Measurements from ENCODE around the gene FRMD4A.
"Not testable (repeated sequence)": the region's sequence is repeated elsewhere in the genome, so short reads cannot be mapped to it uniquely, and the experiment has no call there.

The FRMD4A gene

DNA sequence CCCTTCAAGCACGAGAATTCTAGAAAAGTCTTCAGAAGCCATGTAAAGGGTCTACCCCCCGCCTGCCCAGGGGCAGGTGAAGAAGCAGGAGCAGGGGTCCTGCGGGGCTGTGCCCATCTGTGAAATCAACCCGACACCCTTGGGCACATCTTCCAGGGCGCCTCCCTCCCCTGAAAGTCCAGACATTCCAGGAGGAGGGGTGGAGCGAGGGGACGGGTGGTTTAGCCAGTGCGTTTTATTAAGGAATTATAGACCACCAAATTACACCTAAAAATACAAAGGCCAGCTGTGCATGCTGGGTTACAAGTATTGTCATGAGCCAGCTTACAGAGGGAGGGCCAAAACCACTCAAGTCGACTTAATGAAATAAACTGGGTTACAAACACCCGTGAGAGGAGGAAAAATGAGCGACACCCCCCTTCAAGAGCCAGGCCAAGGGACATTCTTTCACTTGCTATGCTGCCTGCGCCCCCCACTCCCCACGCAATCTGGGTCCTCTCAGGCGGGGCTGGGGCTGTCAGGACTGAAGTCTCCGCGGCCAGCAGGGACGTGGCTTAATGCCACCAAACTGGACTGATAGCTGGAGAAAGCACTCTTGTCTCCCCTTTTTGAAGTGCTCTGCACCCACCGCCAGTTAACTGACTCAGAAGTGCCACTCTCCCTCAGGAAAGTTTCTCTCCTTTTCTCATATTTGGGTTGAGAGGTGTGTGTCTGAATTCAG, 360.3 kb downstream of the FRMD4A start:
- no peak for ATAC-seq

DNA sequence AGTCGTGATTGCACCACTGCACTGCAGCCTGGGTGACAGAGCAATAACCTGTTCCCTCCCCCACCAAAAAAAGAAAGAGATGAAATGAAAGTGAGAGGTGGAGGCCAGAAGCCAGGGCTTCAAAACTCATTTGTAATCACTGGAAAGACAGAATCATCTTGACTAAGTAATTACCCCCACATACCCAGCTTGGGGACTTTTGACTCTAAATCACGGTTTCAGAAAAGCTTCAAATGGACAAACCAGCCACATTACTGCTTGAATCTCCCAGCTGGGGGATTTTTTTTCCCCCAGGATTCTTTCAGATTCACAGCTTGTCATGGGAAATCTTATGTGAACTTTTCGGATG, 361.0 kb downstream of the FRMD4A start:
- ATAC-seq = peak; percentile 48 to 71

DNA sequence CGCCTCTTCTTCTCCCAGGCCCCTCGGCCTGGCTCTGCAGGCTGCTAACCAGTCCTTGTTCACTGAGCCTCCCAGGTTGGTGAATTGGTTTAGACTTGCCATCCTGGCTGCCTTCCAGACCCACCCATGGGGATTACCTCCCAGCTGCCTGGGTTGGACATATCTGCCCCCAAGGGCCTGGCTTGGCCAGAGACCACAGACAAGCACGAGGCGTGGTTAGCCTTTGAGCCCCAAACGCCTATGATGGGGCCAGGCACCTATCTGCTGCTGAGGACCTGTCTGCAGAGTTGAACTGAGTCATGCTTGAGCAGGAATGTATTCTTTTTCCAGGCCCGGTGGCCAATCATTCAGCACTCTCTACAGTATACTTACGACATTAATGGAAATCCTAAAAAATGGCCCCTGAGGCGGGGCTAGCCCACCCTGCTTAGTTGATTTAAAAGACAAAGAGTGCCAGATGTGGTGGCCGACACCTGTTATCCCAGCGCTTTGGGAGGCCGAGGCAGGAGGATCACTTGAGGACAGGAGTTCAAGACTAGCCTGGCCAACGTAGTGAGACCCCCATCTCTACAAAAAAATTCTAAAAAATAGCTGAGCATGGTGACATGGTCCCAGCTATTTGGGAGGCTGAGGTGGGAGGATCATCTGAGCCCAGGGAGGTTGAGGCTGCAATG, 361.5 kb downstream of the FRMD4A start:
- no peak for ATAC-seq

DNA sequence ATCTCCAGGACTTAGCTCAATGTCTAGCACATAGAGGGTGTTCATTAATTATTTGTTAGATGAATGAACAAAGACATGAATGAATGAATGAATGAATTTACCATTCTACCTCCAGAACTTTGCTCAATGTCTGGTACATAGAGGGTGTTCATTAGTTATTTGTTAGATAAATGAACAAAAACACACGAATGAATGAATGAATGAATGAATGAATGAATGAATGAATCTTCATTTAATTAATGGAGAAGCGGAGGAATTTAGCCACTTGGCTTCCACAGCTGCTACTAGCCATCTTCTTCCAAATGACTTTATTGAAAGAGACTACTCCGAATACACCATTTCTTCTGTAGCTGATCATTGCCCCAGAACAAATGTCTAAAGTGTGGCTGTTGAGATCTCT, 368.9 kb downstream of the FRMD4A start:
- no peak for ATAC-seq

DNA sequence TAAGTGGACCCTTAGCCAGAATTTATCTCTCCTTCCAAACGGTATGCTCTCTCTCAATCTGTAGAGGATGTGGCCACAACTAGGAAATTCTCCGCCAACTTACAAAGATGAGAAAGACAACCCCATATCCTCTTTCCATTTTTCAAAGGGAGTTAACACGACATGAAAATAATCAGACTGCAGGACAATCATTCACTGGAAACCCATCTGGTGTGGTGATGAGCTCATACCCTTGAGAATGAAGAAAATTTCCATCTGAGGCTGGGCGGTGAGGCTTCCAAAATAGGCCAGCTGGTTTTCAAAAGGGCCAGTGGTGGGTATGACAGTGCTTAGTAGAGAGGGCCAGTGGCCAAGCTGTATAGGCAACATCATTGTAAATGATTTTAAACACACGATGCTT, 369.6 kb downstream of the FRMD4A start:
- ATAC-seq = no peak

DNA sequence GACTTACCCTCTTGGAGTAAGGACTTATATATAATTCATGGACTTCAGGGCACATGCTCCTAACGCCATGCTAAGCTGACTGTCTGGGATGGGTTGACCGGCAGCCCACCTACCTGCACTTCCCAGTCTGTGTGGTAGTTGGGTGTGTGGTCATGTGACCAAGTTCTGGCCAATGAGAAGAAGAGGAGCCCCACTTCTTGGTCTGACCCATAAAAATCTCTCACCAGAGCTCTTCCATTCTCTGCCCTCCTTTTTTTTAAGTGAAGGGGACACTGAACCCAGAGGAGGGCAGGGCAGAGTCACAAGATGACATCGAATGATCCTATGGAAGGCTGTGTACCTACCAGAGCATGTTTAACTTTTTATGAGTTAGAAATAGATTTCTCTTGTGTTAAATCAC, 370.1 kb downstream of the FRMD4A start:
- ATAC-seq = no peak

DNA sequence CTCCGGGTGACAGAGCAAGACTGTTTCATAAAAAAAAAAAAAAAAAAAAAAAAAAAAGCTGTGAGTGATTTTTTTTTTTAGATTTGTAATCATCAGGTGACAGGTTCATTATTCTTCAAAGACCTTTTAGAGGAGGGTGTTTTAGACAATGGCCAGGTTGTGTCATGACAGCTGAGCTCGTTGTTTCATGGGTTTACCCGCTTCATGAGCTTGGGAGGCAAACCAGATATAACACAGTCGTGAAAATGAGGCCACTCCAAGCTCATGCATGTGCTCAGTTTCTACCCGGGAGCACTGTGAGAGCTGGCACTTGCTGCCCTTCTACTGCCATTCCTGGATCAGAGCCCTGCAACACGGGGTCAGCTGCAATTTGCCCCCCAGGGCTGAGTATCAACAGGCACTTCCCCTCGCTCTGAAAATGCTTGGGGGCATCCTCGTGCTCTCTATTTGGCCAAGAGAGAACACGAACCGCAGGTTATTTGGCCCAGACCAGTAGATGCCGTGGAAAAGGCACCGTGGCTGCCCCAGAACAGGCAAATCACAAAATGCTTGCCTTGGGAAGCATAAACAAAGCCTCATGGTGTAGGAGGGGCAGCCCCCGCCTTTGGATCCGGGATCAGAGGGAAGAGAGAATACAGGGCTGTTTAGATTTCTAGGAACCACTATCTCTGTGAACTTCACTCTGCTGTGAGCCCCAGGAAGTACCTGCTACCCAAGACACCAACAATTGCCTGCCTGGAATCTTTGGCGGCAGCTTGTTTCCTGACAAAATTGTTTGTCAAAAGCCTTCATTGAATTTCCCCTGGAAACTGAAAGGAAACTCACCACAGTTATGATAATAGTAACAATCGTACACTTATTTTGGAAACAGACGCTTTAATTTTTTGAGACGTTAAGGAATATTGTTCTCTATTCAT, 371.0 kb downstream of the FRMD4A start:
- ATAC-seq = no peak

DNA sequence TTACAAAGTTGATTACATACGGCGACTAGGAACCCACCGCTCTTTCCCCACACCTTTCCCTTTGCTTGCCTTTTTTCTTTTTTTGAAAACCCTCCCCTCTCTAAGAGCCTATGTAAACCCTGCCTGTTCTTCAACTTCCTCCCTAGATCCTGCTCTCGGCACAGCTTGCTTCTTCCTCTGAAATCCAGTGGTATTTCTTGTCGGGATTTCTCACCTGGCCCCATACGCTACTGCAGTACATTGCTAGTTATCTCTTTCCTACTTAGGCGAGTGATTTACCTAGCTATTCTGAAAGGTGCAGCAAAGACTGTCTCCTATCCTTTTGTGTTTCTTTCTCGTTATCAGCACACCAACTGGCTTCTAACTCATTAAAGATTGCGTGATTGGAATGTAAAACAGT, 372.9 kb downstream of the FRMD4A start:
- no peak for ATAC-seq

DNA sequence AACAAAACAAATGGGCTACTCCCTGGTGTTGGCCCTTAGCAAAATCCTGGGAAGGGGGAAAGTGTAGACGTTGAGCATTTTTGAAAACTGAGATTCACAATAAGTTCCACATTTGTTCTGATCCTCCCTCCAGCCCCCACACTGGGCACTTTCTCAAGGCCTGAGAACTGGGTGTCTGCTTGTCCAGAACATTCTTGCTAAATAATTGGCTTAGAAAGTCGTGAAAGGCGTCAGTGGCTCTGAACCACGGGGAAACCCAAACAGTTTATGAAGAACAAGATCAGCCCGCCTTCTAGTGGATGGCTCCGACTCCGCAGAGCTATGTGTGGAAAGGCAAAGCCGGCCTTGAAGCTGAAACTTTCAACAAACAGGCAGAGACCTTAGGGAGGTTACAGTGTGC, 373.9 kb downstream of the FRMD4A start:
- ATAC-seq = no peak

DNA sequence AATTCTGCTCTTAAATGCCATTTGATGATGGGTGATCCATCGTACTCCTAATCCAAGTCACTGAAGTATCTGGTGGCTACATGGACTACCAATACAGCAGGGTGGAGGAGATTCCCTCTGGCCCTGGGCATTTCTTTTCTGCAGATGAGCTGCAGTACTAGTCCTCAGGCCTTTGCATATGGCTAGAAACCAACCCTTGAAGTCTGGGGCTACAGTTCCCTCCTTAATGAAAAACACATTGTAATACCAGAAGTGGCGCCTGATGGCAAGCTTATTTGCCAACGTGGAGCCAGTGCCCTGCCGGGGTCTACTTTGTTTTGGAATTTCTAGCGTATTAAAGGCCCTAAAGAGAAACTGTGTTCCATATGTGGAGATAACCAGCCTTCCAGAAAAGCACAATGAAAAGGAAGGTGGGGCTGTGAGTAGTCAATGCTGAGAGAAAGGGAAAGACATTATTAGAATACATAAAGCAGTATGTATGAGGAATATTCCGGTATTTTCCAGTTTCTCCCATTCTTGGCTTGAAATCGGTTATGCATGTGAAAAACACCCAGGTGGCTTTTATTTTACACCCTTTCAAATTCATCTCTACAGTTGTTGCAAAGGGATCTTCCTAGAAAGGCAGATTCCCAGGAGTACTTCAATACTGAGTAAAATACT, 375.2 kb downstream of the FRMD4A start:
- no peak for ATAC-seq

DNA sequence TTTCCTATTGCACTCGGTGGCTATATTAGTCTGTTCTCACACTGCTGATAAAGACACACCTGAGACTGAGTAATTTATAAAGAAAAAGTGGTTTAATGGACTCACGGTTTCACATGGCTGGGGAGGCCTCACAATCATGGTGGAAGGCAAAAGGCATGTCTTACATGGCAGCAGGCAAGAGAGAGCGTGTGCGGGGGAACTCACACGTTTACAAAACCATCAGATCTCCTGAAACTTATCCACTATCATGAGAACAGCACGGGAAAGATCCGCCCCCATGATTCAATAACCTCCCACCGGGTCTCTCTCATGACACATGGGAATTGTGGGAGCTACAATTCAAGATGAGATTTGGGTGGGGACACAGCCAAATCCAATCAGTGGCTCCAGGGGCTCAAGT, 376.5 kb downstream of the FRMD4A start:
- ATAC-seq = not testable (repeated sequence)

DNA sequence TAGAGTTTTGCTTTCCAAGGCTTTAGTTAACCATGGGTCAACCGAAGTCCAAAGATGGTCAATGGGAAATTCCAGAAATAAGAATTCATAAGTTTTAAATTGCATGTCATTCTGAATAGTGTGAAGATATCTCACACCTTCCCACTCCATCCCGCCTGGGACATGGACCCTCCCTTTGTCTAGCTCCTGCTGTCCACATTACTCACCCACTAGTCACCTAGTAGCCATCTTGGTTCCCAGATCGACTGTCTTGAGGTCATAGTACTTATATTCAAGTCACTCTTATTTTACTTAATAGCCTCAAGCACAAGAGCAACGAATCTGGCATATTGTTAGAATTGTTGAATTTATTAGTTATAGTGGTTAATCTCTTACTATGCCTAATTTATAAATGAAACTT, 377.4 kb downstream of the FRMD4A start:
- no peak for ATAC-seq

DNA sequence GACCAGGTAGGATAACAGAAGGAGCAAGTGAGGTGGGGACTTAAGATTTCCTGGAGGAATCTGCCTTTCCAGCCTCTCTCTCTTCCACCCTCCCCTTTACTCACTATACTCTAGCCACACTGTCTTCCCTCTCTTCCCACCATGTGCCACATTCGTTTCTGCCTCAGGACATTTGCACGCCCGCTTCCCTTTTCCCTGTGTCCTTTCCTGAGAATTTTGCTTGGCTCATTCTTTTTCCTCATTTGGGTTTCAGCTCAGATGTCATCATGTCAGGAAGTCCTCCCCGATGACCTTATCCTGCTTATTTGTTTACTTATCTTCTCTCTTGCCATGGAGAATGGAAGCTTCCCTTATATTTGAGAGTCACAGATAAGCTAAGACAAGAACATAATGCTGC, 380.2 kb downstream of the FRMD4A start:
- ATAC-seq = no peak

DNA sequence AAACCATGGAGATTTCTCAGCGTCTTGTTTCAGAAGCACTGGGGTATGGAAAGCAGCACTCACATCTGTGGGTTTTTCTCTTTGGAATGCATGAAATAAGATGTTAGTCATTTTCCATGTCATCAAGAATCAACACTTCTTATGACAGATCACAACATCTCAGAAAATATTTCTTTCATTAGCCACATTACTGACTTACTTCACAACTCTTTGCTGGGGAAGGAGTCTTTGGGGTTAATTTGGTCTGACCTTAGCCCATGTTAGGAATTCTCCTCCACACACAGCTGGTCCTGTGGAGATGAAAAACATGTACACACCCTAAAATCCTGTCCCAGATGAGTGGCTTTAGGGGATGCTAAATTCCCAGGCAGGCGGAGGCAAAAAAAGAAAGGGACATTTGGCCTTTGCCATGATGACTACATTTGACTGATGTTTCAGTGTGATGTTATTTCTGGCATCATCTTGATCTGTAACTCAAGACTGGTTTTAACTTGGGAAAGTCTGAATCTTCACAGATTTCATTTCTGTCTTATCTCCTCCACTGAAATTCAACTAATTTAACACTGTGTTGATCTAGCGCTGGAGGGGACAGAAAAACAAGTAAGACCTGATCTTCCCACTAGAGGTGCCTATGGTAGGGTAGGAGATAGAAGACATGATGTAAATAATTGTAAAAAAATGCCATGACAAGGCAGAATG, 380.7 kb downstream of the FRMD4A start:
- ATAC-seq = no peak

DNA sequence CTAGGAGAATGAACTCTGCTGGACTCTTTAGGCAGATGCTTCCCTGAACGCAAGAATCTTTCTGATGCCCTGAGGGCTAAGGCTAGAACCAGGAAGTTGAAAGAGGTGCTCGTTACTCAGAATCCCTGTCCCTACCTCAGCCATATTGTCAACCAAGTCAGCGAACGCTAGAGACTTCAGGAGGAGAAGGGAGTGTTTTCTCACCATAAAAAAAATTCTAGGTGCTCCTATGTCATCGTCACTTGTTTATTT, 384.6 kb downstream of the FRMD4A start:
- no peak for ATAC-seq

DNA sequence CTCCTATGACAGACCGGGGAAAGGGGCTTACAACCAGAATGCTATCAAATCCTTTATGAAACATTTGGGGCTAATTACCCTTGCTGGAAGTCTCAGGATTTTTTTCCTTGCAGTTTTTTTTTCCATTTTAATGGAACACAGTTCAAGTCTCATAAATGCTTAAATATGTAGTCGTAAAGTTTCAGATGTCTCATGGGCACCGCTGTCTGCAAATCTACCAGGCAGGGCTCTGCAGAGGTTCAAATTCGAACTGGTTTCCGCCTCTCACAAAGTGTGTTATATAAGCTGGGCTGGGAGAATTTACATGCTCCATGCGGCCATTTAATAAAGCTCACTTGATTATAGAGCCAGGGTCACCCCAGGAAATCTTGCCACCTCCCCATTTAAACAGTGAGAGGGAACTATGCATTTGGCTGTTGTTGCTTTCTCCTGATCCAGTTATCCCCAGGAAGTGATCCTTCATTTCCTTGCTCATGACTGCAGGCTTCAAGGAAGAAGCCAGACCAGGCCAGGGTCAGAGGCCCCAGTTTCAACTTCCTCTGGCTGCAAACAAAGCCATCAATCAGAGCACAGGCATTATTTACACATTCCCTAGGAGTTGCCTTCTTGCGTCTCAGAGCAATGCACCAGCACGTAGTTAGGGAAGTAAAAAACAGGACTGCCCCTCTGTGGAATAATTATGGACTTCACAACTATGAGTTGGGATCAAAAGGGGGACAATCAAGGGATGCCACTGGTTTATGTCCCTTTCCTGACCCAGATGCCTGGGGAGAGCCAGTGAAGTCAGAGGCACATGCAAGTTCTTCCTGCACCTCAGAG, 385.1 kb downstream of the FRMD4A start:
- no peak for ATAC-seq

DNA sequence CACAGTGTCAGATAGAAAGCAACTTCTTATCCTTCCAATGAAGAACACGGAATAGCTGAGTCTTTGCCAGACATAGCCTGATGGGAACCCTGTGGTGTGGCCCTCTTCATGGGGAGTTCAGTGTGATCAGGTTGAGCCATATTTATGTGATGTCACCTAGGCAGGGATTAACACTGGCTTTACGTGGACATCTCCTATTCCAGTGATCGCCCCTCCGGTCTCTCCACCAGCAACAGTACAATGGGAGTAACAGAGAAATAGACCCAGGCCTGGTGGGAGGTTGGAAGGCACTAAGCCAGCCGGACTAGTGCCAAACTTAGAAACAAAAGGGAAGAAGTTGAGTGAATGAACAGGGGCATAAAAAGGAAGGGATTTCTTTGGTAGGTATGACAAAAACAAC, 385.9 kb downstream of the FRMD4A start:
- no peak for ATAC-seq

DNA sequence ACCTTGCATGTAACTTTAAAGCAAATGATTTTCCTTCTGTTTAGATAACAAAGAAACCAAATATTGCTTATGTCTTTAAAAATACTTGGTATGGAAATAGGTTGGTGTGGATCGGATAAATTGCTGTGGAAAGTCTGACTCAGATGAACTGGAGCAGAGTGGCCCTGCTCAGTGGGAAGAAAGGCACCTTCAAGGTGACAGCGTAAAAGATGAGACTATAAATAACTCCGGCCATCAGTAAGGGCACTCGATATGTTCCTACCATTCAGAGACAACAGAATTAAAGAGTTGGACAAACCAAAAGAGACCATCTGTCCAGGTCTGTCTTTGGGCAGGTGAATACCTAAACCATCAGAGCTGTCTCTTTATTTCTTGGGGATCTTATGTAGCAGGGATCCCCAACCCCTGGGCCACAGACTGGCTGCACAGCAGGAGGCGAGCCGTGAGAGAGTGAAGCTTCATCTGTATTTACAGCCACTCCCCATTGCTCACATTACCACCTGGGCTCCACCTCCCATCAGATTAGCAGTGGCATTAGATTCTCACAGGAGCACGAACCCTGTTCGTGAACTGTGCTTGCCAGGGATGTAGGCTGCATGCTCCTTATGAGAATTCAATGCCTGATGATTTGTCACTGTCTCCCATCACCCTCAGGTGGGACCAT, 386.9 kb downstream of the FRMD4A start:
- ATAC-seq = no peak

DNA sequence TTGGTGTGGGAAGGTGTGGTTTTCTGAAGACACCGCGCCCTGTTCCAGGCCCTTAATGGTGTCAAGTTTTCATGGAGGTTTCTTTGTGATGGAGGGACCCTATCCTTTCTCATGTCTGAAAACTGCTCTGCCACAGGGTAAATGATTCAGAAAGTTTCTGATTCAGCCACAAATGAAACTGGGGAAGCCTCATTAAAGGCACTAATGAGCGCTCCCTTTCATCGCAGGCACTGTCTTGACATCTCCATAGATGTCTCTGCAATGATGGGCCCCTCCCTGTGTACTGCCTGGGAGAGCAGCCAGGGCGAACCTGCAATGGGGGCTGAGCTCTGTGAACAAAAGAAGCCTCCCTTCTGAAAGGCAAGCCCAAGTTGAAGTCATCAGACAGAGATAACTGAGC, 388.7 kb downstream of the FRMD4A start:
- ATAC-seq = peak; percentile 60 to 69

DNA sequence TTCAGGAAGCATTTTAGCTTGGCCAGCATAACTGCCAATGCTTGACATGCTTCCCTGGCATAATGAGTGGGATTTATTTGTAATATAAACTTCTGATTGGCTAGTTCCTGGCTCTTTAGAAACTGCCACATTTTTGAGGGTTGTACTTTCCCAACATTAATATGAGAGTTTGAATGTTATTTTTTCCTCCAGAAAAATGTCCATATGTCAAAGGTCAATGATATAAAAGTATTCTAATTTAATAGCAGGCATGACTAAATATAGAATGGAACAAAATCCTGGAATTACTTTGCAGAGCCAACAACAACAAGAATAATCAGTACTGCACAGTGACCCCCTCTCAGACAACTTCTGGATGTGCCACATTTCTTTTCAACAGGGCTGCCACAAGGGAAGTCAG, 391.3 kb downstream of the FRMD4A start:
- no peak for ATAC-seq

DNA sequence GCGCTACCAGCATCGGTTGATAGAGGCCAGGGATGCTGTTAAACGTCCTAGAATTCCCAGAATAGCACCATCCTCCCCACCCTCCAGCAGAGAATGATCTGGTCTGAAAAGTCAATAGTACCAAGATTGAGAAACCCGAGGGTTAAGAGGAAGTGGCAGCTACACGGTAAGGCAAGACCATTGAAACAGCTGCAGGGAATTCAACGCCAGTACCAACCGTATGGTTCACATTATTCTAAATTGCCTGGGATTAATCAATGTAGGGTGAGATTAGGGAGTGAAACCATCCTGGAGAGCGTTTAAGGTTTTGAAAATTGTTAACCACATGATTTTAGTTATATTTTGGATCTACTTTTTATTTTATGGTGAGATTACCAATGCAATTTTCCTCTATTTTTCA, 391.8 kb downstream of the FRMD4A start:
- ATAC-seq = no peak
